OCI-M1 (cell line): ENCODE measurements around the gene TTLL8.

Experiments used
- DNase-seq: peaks from one replicate; lab custom pipeline; 2025; lab: John Stamatoyannopoulos, UW

The TTLL8 gene

GRCh38 chr22:50061141-50061823 lies 3.2 kb upstream of the TTLL8 start:
- DNase-seq, result no peak

DNA sequence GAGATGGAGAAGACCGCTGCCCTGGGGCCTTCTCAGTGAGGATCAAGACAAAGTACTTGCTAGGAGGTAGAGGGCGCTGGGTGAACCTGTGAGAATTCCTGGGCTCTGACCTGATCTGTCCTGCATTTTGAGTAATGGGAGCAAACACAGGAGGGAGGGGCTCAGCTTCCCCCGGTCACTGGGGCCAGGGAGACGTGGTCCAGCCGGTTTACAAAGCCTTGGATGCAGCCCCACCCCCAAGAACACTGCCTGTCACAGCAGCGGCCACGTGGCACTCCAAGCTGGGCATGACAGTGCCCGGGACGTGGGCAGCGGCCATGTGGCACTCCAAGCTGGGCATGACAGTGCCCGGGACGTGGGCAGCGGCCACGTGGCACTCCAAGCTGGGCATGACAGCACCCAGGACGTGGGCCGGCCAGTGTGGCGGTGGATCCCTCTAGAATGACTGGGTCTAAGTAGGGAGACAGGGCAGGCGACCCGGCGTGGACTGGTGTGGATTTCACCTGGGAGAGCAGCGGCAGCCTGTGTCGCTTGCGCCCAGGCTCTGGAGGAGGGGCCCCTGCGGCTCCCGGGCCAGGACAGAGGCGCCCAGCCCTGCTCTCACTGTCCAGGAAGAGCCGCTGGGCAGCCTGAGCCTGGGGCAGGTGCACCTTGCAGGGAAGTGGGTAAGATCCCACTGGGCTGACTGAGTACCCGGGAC lies 2.5 kb upstream of the TTLL8 start:
- DNase-seq, result no peak

GRCh38 chr22:50059881-50060262 lies 1.8 kb upstream of the TTLL8 start:
- DNase-seq, result no peak

GRCh38 chr22:50058906-50059880 lies 1.1 kb upstream of the TTLL8 start:
- no peak for DNase-seq

GRCh38 chr22:50057278-50058060 lies 629 bp downstream of the TTLL8 start:
- DNase-seq, result no peak

- DNase-seq, result no peak
These were observed 1.7 kb downstream of the TTLL8 start for GRCh38 chr22:50056214-50056972.

GRCh38 chr22:50053861-50054260 lies 4.2 kb downstream of the TTLL8 start:
- DNase-seq, result no peak

DNA sequence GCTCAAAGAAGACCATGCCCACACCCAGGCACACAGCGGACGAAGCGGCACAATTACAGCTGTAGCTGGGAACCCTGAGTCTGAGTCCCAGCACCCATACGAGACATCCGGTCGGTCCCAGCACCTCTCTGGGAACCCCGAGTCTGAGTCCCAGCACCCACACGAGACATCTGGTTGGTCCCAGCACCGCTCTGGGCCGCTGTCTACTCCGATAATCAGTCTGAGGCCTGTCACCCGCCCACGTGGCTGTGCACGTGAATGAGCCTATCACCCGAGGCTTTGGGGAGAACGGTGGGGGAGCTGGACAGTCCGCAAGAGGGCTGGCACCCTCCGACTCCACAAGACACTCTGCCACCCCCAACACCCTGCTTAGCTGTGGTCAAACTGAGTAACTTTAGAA lies 6.2 kb downstream of the TTLL8 start:
- no peak for DNase-seq

DNA sequence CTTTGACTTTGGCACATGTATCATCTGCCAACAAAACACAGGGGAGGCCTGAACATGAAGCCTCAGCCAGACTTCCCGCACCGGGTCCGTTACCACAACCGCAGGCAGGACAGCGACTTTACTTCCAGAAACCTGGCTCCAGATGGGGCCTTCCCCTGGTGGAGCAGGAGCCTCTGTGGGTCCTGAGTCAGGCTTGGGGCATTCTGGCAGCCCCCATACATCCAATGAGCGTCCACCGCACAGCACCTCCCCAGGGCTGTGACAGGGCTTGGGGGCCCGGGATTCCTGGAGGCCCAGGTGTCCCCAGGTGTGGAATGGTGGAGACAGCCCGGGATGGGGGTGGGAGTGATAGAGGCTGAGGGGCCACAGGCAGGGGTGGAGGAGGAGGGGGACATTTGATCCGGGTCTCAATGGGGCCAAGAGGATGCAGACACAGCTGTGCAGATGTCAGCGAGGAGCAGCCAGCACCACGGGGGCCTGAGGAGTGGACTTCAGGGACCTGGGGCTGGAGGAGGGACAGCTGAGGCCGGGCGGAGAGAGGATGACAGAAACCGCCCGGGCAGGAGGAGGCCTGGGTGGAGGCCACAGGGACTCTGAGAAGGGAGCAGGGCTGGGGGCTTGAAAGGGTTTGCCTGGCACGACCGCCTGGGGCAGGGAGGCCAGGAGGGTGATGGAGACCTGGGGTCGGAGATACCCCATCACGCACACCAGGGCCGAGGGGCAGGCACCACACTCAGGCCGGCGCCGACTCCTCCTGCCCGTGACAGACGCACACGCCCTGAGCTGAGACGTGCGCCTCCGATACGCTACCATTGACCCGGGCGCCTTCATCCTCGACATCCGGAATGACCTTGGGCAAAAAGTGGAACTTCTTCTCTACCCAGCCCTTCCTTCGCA lies 8.6 kb downstream of the TTLL8 start:
- DNase-seq, result no peak

GRCh38 chr22:50048836-50049235 lies 9.3 kb downstream of the TTLL8 start:
- no peak for DNase-seq

GRCh38 chr22:50048061-50048765 lies 9.9 kb downstream of the TTLL8 start:
- no peak for DNase-seq

- DNase-seq, result no peak
These were observed 10.8 kb downstream of the TTLL8 start for GRCh38 chr22:50047346-50047745.

- DNase-seq, result no peak
These were observed 11.4 kb downstream of the TTLL8 start for GRCh38 chr22:50046481-50047245.

GRCh38 chr22:50046019-50046415 lies 12.1 kb downstream of the TTLL8 start:
- no peak for DNase-seq

- DNase-seq, result no peak
These were observed 12.7 kb downstream of the TTLL8 start for GRCh38 chr22:50045211-50046018.

DNA sequence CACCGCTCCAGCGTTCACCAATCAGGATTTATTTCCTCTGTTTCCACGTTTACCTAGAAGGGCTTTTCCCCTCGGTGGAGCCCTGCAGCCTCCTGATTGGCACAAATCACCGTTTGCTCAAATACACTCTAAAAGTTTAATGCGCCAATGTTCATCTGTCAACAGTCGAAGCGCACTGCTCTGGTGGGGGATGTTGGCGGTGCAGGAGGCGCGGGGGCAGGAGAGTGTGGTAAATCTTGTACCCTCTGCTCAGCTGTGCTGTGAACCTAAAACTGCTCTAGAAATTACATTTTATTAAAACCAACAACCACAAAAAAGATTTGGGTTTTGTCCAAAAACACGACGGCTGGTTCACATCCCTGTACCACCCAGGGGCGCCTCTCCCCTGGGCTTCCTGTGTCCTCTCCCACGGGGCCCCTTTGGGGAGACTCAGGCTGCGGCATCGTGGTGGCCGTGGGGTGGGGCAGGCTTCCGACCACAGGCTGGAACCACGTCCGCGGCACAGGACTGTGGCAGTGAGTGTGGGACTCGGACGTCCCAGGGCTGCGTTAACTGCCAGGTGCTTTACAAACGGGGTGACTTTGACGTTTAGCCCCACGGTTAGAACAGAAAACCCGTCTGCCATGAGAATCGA lies 13.5 kb downstream of the TTLL8 start:
- no peak for DNase-seq

DNA sequence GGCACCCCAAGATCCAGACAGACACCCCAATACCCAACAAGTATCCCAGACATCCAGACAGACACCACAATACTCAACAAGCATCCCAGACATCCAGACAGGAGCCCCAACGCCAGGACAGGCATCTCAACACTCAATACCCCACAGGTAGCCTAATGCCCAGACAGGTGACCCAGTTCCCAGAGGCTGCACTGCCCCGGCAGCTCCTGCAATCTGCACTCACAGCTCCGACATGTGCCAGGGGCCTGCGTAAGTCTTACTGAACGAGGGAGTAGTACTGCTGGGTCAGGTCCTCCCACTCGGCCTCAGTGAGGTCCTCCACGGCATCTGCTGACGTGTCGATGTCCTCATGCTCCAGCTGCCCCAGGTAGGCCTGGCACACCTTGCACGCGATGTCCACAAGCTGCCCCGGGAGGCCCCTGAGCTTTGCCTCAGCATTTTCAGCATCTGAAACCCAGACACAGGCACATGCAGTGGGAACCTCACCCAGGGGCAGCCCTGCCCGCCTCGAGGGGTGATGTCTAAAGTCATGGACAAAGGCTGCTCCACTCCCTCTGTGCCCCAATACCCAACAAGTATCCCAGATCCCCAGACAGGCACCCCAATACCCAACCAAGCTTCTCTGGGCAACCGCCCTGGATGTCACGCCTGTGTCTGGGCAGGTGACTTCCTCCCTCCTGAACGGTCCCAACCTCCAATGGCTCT lies 16.6 kb downstream of the TTLL8 start:
- no peak for DNase-seq
